ENCODE data around the gene WDFY3.

Gene WDFY3

DNA sequence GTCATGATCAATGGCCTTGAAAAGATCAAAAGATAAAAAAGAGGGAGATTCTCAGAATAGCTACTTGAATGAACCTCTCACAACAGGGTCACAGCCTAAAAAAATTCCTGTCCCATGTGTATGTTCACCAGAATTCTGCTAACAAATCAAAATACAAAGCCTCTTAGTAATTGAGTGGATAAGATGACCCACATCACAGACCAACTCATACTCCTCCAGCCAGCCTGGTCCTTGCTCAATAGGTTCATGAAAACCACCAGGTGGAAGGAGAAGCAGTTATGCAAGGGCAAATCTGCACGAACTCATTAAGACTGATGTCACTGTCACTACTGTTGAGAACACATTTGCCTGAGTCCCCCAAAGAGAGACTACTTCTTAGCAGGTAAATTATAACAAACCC is 21.5 kb downstream of the WDFY3 start:
- no peak for DNase-seq

GRCh38 chr4:84940960-84941359 is 25.5 kb downstream of the WDFY3 start:
- DNase-seq, result no peak

DNA sequence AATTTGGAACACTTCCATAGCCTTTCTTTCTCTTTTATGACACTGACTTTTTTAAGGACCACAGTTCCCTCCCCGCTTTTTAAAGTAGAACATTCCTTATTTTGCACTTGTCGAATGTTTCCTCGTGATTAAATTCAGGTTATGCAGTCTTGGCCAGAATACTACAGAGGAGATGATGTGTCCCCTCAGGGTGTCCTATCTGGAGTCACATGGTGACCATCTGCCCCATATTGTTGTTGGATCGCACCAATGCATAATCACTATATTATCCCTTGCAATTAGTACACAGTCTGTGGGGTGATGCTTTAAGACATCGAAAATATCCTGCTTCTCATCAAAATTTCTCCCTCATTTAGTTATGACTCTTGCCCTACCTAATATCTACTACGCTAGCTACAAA is 27.4 kb downstream of the WDFY3 start:
- no peak for DNase-seq

- DNase-seq, result no peak
Observed at GRCh38 chr4:84938316-84938715, 28.2 kb downstream of the WDFY3 start.

GRCh38 chr4:84937381-84937977 is 29.0 kb downstream of the WDFY3 start:
- no peak for DNase-seq

DNA sequence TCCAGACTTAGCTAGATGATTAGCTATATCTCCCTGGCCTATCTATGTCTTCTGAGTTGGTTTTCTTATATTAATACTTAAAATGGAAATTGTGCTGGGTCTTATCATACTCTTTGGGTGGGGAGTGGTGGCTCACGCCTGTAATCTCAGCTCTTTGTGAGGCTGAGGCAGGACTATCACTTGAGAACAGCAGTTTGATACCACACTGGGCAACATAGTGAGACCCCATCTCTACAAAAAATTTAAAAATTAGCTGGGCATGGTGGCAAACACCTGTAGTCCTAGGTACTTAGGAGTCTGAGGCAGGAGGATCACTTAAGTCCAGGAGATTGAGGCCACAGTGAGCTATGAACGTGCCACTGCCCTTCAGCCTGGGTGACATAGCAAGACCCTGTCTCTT is 30.4 kb downstream of the WDFY3 start:
- DNase-seq, result no peak

DNA sequence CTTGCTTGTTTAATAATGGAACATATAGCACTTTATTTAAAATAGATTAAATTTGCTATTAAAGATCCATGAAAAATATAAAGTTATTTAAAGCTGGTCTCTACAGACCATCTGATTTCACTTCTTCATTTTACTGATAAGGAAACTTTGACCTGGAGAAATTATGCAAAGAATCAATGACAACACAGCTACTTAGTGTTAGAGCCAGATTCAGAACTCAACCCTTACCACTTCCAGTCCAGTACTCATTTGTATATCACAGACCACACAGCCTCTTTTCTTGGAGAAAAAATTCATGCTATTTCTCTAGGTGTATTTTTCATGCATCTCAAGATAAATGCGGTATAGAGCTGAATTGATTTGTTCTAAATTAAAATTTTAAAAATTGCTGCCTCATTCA is 34.0 kb downstream of the WDFY3 start:
- DNase-seq, result no peak

DNA sequence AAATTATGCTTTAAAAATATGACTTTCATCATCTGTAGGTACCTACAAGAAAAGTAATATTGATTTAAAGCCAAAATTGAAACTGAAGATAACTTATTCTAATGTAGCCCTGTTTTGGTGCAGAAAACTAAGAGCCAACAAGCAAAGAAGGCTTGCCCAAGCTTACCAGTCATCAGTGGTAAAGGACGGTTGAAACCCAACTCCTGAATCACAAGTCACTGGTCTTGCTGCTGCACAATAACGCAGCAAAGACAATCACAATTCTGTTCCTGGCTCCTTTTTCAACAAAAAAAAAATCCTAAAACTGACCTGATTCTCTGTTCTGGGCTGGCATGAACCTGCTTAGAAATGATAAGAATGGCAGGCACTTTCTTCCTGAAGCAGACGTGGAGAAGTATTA is 34.5 kb downstream of the WDFY3 start:
- no peak for DNase-seq

DNA sequence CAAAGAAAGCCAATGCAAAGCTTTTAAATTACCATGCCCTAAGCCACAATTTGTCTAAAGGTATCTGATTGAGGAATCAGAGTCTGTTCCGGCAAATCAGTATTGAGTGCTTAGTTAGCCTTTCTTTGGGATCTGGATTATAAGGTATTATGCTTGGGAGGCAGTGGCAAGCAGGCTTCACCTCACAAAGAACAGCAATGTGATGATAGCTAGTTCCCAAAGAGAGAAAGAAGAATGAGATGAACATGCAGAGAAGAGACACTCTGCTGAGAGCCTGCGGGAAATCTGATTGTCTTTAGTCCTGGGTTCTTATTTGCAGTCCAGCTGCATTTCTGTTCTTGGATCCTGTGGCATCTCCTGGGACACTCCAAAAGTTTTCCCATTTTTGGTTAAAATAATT is 35.2 kb downstream of the WDFY3 start:
- DNase-seq, result no peak

GRCh38 chr4:84928089-84928488 is 38.4 kb downstream of the WDFY3 start:
- no peak for DNase-seq

- no peak for DNase-seq
Observed at GRCh38 chr4:84927428-84927827, 39.1 kb downstream of the WDFY3 start.

- no peak for DNase-seq
Observed at GRCh38 chr4:84925558-84925957, 40.9 kb downstream of the WDFY3 start.

- DNase-seq, result no peak
Observed at GRCh38 chr4:84924434-84924833, 42.1 kb downstream of the WDFY3 start.

- no peak for DNase-seq
Observed at GRCh38 chr4:84920617-84921016, 45.9 kb downstream of the WDFY3 start.

DNA sequence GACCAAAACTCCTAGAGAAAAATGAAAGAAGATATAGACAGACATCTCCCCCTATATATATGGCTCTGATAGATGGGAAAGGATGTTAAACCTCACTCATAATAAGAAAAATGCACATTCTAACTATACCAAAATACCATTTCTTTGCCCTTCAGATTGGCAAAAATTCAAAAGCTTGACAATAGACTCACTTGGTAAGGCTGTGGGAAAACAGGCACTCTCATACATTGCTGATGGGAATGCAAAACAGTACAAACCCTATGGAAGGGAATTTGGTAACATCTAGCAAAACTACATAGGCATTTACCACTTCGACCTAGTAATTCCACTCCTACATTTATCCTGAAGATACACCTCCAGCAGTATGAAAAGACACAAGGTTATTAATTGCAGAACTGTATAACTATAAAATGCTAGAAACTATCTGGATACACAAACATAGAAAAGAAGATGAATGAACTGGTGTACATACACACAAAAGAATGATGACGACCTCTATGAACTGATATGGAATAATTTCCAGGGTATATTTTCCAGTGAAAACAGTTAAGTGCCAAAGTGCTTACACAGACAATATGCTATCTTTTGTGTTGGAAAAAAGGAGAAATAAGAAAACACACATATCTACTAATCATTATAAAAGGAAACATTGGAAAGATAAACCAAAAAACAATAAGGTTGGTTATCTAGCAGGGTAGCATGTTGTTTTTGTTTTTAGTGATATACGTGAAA is 48.5 kb downstream of the WDFY3 start:
- no peak for DNase-seq

- DNase-seq, result no peak
Observed at GRCh38 chr4:84917086-84917821, 49.2 kb downstream of the WDFY3 start.

GRCh38 chr4:84916227-84916626 is 50.3 kb downstream of the WDFY3 start:
- no peak for DNase-seq

DNA sequence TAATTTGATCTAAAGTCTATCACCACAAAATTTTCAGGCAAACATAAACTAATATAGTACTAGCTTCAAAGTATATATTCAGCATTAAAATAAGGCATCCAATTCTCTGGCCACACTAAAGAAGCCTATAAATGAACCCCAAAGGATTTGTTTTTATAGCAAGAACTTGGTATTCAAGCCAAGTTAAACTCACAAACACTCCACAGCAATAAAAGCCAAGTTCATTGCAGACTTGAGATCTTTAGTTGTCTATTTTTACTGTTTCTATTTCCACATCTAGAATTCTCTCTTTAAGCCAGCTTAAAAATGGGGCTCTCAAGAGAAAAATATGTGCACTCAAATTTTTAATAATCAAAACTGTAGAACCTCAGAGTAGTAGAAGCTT is 51.1 kb downstream of the WDFY3 start:
- no peak for DNase-seq

DNA sequence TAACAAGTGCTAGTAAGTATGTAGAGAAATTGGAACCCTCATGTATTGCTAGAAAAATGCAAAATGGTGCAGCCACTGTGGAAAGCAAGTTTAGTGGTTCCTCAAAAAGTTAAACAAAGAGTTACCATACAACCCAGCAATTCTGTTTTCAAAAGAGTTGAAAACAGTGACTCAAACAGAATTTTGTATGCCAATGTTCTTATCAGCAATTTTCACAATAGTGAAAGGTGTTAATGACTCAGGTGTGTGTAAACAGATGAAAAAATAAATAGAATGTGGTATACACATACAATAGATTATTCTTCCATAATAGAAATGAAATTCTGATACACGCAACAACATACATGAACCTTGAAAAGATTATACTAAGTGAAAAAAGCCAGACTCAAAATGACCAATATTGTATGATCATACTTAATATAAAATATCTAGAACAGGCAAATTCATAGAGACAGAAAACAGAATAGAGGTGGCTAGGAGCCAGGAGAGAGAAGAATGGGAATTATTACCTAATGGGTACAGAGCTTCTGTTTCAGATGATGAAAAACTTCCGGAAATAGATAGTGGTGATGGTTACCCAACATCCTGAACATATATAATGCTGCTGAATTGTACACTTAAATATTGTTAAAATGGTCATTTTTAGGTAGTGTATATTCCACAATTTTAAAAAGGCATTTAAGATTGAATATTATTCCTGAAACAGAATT is 51.6 kb downstream of the WDFY3 start:
- DNase-seq, result no peak

- DNase-seq, result no peak
Observed at GRCh38 chr4:84913176-84913575, 53.3 kb downstream of the WDFY3 start.

- DNase-seq, result no peak
Observed at GRCh38 chr4:84912741-84913140, 53.7 kb downstream of the WDFY3 start.

DNA sequence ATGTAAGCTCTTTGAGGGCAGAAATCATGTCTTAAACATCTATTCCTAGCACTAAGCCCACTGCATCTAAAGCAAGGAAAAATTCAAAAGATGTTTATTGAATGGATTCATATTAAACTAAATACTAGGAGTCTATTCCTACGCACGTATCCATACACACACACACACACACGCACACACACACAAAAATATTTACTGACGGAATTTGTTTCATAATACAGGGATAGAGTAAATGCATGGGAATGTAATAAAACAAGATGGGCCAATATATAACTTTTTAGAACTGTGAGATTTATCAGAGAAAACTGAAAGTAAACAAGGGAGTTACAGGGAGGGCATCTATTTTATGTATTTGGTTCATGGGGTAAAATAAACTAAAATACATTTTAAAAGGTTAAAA is 57.6 kb downstream of the WDFY3 start:
- DNase-seq, result no peak

DNA sequence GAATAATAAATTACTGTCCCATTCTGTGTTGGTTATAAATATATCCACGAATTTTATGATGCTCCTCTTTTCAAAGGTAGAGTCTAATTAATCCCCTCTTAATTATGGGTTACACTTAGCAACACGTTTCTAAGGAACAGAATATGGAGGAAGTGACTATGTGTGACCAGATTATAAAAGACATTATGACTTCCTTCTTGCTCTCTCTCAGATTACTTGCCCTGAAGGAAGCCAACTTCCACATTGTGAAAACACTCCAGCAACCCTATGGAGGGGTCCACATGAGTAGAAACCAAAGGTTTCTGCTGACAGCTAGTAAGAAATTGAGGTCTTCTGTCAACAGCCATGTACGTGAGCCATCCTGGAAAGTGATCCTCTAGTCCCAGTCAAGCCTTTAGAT is 59.3 kb downstream of the WDFY3 start:
- DNase-seq, result no peak

DNA sequence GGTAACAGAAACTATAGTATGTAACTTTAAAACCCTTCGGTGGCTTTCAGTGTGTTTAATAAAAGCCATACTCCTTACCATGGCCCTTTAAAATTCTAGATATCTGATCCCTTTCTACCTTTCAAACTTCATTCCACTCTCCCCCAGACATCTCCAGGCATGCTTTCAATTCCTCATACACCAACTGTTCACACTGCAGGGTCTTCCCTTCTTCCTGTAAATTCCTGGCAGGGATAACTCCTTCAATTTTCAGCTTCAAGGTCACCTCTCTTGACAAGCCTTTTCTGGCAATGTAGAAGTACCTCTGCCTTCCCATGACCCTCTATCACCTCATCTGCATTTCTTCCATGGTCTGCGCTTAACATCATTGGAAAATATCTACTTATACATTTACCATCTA is 60.8 kb downstream of the WDFY3 start:
- no peak for DNase-seq

All from SHP77 treated with DMSO at 0.1 percent for 48 hours (cell line).